ENCODE measurements around the gene TXNDC2.

Gene TXNDC2

GRCh38 chr18:9905401-9905922 is 19.7 kb downstream of the TXNDC2 start:
- no peak overlapping the region for H3K4ac ChIP-seq (ENCODE audit: low read depth, low read length)
- H3K4me2 ChIP-seq (ENCODE audit: low read length) = no peak overlapping the region
- no peaks in the 10 kb centered on the region for H3K4me1 ChIP-seq (ENCODE audit: control insufficient read depth, low read depth, low read length)
- no peaks in the 10 kb centered on the region for H3K27me3 ChIP-seq (ENCODE audit: insufficient read depth, low read length, poor library complexity)
- H3K18ac ChIP-seq (ENCODE audit: low read length) = no peak overlapping the region
- no peaks in the 10 kb centered on the region for H3K79me1 ChIP-seq (ENCODE audit: low read length)
- no peaks in the 10 kb centered on the region for H3K36me3 ChIP-seq (ENCODE audit: control insufficient read depth, insufficient read depth, low read length)
- no peak overlapping the region for H3K56ac ChIP-seq (ENCODE audit: low read length)
- H2BK5ac ChIP-seq (ENCODE audit: low read length) = no peak overlapping the region
- H2BK120ac ChIP-seq (ENCODE audit: low read depth, low read length) = no peak overlapping the region
- no peak overlapping the region for H4K8ac ChIP-seq (ENCODE audit: low read depth, low read length)
- H3K23ac ChIP-seq (ENCODE audit: low read length) = no peak overlapping the region
- H4K5ac ChIP-seq (ENCODE audit: low read length) = no peak overlapping the region
- H3K79me2 ChIP-seq (ENCODE audit: control insufficient read depth, insufficient read depth, low read length) = no peaks in the 10 kb centered on the region
- no peak for DNase-seq
- H3K4me3 ChIP-seq (ENCODE audit: low read length) = no peak overlapping the region
- H3K9ac ChIP-seq (ENCODE audit: low read length) = no peak overlapping the region
- WGBS (ENCODE audit: extremely low coverage, insufficient coverage, low lambda C conversion rate) = no CpG with 5 or more reads among the region's 5 CpGs
- H3K27ac ChIP-seq (ENCODE audit: low read depth, low read length) = no peak overlapping the region
- no peak overlapping the region for H2AK5ac ChIP-seq (ENCODE audit: low read length)
- H2BK15ac ChIP-seq (replicated peaks; ENCODE audit: low read depth) = no peak overlapping the region

- Histone ChIP-seq H3K4ac (ENCODE audit: low read depth, low read length) (no peak overlapping the region), H2BK15ac (replicated peaks; ENCODE audit: low read depth) (no peak overlapping the region), H4K8ac (ENCODE audit: low read depth, low read length) (no peak overlapping the region), H3K27ac (ENCODE audit: low read depth, low read length) (no peak overlapping the region), H3K27me3 (ENCODE audit: insufficient read depth, low read length, poor library complexity) (no peaks in the 10 kb centered on the region), H3K4me1 (ENCODE audit: control insufficient read depth, low read depth, low read length) (no peaks in the 10 kb centered on the region), H3K23ac (ENCODE audit: low read length) (no peak overlapping the region), H3K56ac (ENCODE audit: low read length) (no peak overlapping the region), H3K4me2 (ENCODE audit: low read length) (no peak overlapping the region), H3K4me3 (ENCODE audit: low read length) (no peak overlapping the region), H4K5ac (ENCODE audit: low read length) (no peak overlapping the region), H3K79me2 (ENCODE audit: control insufficient read depth, insufficient read depth, low read length) (no peaks in the 10 kb centered on the region), H2BK120ac (ENCODE audit: low read depth, low read length) (no peak overlapping the region), H2AK5ac (ENCODE audit: low read length) (no peak overlapping the region), H3K36me3 (ENCODE audit: control insufficient read depth, insufficient read depth, low read length) (no peaks in the 10 kb centered on the region), H2BK5ac (ENCODE audit: low read length) (no peak overlapping the region), H3K9ac (ENCODE audit: low read length) (no peak overlapping the region), H3K18ac (ENCODE audit: low read length) (no peak overlapping the region), H3K79me1 (ENCODE audit: low read length) (no peaks in the 10 kb centered on the region)
- no CpG with 5 or more reads among the region's 3 CpGs for WGBS (ENCODE audit: extremely low coverage, insufficient coverage, low lambda C conversion rate)
- DNase-seq = no peak
Observed at GRCh38 chr18:9906481-9906880, 20.7 kb downstream of the TXNDC2 start.

- H2BK5ac ChIP-seq (ENCODE audit: low read length) = no peak overlapping the region
- no peak overlapping the region for H3K4me2 ChIP-seq (ENCODE audit: low read length)
- H3K27me3 ChIP-seq (ENCODE audit: insufficient read depth, low read length, poor library complexity) = no peaks in the 10 kb centered on the region
- H3K4me1 ChIP-seq (ENCODE audit: control insufficient read depth, low read depth, low read length) = no peaks in the 10 kb centered on the region
- no peak overlapping the region for H4K5ac ChIP-seq (ENCODE audit: low read length)
- H2BK120ac ChIP-seq (ENCODE audit: low read depth, low read length) = no peak overlapping the region
- no peaks in the 10 kb centered on the region for H3K79me2 ChIP-seq (ENCODE audit: control insufficient read depth, insufficient read depth, low read length)
- H2AK5ac ChIP-seq (ENCODE audit: low read length) = no peak overlapping the region
- no peak for DNase-seq
- H3K36me3 ChIP-seq (ENCODE audit: control insufficient read depth, insufficient read depth, low read length) = no peaks in the 10 kb centered on the region
- no peaks in the 10 kb centered on the region for H3K79me1 ChIP-seq (ENCODE audit: low read length)
- WGBS (ENCODE audit: extremely low coverage, insufficient coverage, low lambda C conversion rate) = no CpG with 5 or more reads among the region's 4 CpGs
- no peak overlapping the region for H3K23ac ChIP-seq (ENCODE audit: low read length)
- H3K4me3 ChIP-seq (ENCODE audit: low read length) = no peak overlapping the region
- H3K27ac ChIP-seq (ENCODE audit: low read depth, low read length) = no peak overlapping the region
- H3K18ac ChIP-seq (ENCODE audit: low read length) = no peak overlapping the region
- H2BK15ac ChIP-seq (replicated peaks; ENCODE audit: low read depth) = no peak overlapping the region
- no peak overlapping the region for H4K8ac ChIP-seq (ENCODE audit: low read depth, low read length)
- H3K4ac ChIP-seq (ENCODE audit: low read depth, low read length) = no peak overlapping the region
- no peak overlapping the region for H3K56ac ChIP-seq (ENCODE audit: low read length)
- H3K9ac ChIP-seq (ENCODE audit: low read length) = no peak overlapping the region
Observed at GRCh38 chr18:9907867-9908266, 22.1 kb downstream of the TXNDC2 start.

GRCh38 chr18:9910071-9910470 is 24.3 kb downstream of the TXNDC2 start:
- Histone ChIP-seq H4K5ac (ENCODE audit: low read length) (no peak overlapping the region), H3K27ac (ENCODE audit: low read depth, low read length) (no peak overlapping the region), H4K8ac (ENCODE audit: low read depth, low read length) (no peak overlapping the region), H3K56ac (ENCODE audit: low read length) (no peak overlapping the region), H3K4me3 (ENCODE audit: low read length) (no peak overlapping the region), H2BK120ac (ENCODE audit: low read depth, low read length) (no peak overlapping the region), H3K18ac (ENCODE audit: low read length) (no peak overlapping the region), H3K9ac (ENCODE audit: low read length) (no peak overlapping the region), H2BK5ac (ENCODE audit: low read length) (no peak overlapping the region), H3K79me2 (ENCODE audit: control insufficient read depth, insufficient read depth, low read length) (peaks cover 6% of the 10 kb centered on the region), H3K79me1 (ENCODE audit: low read length) (no peaks in the 10 kb centered on the region), H3K27me3 (ENCODE audit: insufficient read depth, low read length, poor library complexity) (no peaks in the 10 kb centered on the region), H3K4me1 (ENCODE audit: control insufficient read depth, low read depth, low read length) (no peaks in the 10 kb centered on the region), H3K4ac (ENCODE audit: low read depth, low read length) (no peak overlapping the region), H2AK5ac (ENCODE audit: low read length) (no peak overlapping the region), H3K36me3 (ENCODE audit: control insufficient read depth, insufficient read depth, low read length) (no peaks in the 10 kb centered on the region), H2BK15ac (replicated peaks; ENCODE audit: low read depth) (no peak overlapping the region), H3K23ac (ENCODE audit: low read length) (no peak overlapping the region), H3K4me2 (ENCODE audit: low read length) (no peak overlapping the region)
- no peak for DNase-seq

- Histone ChIP-seq H3K27me3 (ENCODE audit: insufficient read depth, low read length, poor library complexity) (no peaks in the 10 kb centered on the region), H2BK5ac (ENCODE audit: low read length) (no peak overlapping the region), H3K79me1 (ENCODE audit: low read length) (no peaks in the 10 kb centered on the region), H3K4me3 (ENCODE audit: low read length) (no peak overlapping the region), H3K18ac (ENCODE audit: low read length) (no peak overlapping the region), H3K4ac (ENCODE audit: low read depth, low read length) (no peak overlapping the region), H3K56ac (ENCODE audit: low read length) (no peak overlapping the region), H3K4me2 (ENCODE audit: low read length) (no peak overlapping the region), H3K27ac (ENCODE audit: low read depth, low read length) (no peak overlapping the region), H2BK15ac (replicated peaks; ENCODE audit: low read depth) (no peak overlapping the region), H2AK5ac (ENCODE audit: low read length) (no peak overlapping the region), H3K4me1 (ENCODE audit: control insufficient read depth, low read depth, low read length) (no peaks in the 10 kb centered on the region), H3K9ac (ENCODE audit: low read length) (no peak overlapping the region), H4K8ac (ENCODE audit: low read depth, low read length) (no peak overlapping the region), H3K79me2 (ENCODE audit: control insufficient read depth, insufficient read depth, low read length) (peaks cover 12% of the 10 kb centered on the region), H4K5ac (ENCODE audit: low read length) (no peak overlapping the region), H3K36me3 (ENCODE audit: control insufficient read depth, insufficient read depth, low read length) (no peaks in the 10 kb centered on the region), H3K23ac (ENCODE audit: low read length) (no peak overlapping the region), H2BK120ac (ENCODE audit: low read depth, low read length) (no peak overlapping the region)
- whole genome bisulfite sequencing (ENCODE audit: extremely low coverage, insufficient coverage, low lambda C conversion rate) = no CpG with 5 or more reads among the region's 2 CpGs
- DNase-seq = no peak
Observed at GRCh38 chr18:9910661-9911060, 24.9 kb downstream of the TXNDC2 start.

- Histone ChIP-seq H3K23ac (ENCODE audit: low read length) (no peak overlapping the region), H3K4me3 (ENCODE audit: low read length) (no peak overlapping the region), H3K4me2 (ENCODE audit: low read length) (no peak overlapping the region), H3K4ac (ENCODE audit: low read depth, low read length) (no peak overlapping the region), H4K5ac (ENCODE audit: low read length) (no peak overlapping the region), H2BK15ac (replicated peaks; ENCODE audit: low read depth) (no peak overlapping the region), H2AK5ac (ENCODE audit: low read length) (no peak overlapping the region), H3K27ac (ENCODE audit: low read depth, low read length) (no peak overlapping the region), H2BK120ac (ENCODE audit: low read depth, low read length) (no peak overlapping the region), H3K36me3 (ENCODE audit: control insufficient read depth, insufficient read depth, low read length) (no peaks in the 10 kb centered on the region), H3K27me3 (ENCODE audit: insufficient read depth, low read length, poor library complexity) (no peaks in the 10 kb centered on the region), H3K4me1 (ENCODE audit: control insufficient read depth, low read depth, low read length) (no peaks in the 10 kb centered on the region), H3K18ac (ENCODE audit: low read length) (no peak overlapping the region), H3K79me1 (ENCODE audit: low read length) (no peaks in the 10 kb centered on the region), H3K9ac (ENCODE audit: low read length) (no peak overlapping the region), H4K8ac (ENCODE audit: low read depth, low read length) (no peak overlapping the region), H3K79me2 (ENCODE audit: control insufficient read depth, insufficient read depth, low read length) (peaks cover 18% of the 10 kb centered on the region), H2BK5ac (ENCODE audit: low read length) (no peak overlapping the region), H3K56ac (ENCODE audit: low read length) (no peak overlapping the region)
- no CpG with 5 or more reads among the region's 5 CpGs for WGBS (ENCODE audit: extremely low coverage, insufficient coverage, low lambda C conversion rate)
- DNase-seq = no peak
Observed at GRCh38 chr18:9911226-9911625, 25.5 kb downstream of the TXNDC2 start.

Data from mesendoderm (in vitro differentiated cells).